SIG-M5 treated with dmso at 0.1 percent for 504 hours (cell line): ENCODE data around the gene MRPL10.

ENCODE experiments used
- DNase-seq: peaks from one replicate; lab custom pipeline; 2025; ENCODE audit not compliant: unreplicated experiment; lab: John Stamatoyannopoulos, UW

MRPL10 gene

DNA sequence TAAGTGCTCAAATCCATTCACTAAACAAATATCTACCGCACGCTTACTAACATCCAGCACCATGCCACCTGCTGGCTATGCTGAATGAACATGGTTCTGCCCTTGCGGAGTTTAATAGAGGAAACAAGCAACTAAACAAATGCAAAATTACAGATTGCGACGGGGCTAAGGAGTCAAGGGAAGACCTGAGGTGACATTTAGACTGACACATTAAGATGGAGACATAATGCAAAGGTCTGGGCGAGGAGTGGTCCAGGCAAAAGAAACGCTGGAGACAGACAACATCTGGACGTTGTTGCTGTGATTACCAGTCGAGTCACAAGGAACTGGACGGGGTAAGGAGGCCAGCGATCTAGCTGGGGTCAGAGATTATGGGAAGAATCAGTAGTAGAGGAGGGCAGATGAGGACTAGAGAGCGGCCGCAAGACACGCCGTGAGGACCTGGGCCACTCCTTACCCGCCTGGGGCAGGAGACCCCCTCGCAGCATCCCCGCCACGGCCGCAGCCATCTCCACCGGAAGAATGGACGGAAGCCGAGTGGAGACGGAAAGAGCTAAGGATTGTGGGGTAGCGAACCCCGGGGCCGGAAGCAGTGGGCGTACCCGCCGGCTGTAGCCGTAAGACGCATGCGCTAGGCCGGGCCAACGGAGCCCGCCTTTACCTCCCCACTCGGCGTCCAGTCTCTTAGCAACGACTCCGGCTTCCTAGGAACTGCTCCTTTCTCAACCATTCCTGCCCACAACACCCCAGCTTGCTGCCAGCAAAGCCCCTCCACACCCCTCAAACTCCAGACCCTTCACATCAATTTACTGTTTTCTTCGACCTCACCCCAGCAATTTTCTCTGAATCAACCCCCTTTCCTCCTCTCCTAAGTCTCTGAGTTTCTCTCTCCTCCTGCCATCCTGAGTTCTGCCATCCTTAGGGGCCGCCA, at the start of gene MRPL10, which contains the start of gene LRRC46:
Gene MRPL10, minus strand, starts transcription at position 539 of the 931 bp plus-strand sequence. Its CDS starts 30 bp downstream, at position 509.
Gene LRRC46, plus strand, starts transcription at position 668 of the 931 bp plus-strand sequence. CDS start 320 bp downstream, outside the sequence.
- peak; percentile 97 for DNase-seq

GRCh38 chr17:47879776-47880454, 48.6 kb upstream of the MRPL10 start:
- DNase-seq, result no peak

DNA sequence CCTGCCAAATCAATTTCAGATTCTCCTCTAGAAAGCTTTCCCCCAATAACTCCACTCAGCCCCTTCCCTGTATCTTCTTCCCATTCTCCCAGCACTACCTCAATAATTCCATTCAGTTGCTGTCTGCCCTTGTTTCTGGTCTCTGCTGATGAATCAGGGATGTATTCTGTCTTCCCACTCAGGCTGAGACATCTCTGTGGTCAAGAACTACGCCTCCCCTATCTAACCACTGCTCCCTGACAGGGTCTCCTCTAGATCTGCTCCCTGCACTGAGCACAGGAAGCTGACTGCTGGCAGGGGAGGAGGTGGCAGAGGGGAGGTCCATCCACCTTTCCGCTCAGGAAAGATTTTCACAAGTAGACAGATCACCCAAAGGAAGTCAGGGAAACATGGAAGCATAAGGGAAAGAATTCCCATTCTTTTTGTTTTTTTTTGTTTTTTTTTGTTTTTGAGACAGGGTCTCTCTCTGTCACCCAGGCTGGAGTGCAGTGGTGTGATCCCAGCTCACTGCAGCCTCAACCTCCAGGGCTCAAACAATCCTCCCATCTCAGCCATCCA, 47.8 kb upstream of the MRPL10 start:
- no peak for DNase-seq

DNA sequence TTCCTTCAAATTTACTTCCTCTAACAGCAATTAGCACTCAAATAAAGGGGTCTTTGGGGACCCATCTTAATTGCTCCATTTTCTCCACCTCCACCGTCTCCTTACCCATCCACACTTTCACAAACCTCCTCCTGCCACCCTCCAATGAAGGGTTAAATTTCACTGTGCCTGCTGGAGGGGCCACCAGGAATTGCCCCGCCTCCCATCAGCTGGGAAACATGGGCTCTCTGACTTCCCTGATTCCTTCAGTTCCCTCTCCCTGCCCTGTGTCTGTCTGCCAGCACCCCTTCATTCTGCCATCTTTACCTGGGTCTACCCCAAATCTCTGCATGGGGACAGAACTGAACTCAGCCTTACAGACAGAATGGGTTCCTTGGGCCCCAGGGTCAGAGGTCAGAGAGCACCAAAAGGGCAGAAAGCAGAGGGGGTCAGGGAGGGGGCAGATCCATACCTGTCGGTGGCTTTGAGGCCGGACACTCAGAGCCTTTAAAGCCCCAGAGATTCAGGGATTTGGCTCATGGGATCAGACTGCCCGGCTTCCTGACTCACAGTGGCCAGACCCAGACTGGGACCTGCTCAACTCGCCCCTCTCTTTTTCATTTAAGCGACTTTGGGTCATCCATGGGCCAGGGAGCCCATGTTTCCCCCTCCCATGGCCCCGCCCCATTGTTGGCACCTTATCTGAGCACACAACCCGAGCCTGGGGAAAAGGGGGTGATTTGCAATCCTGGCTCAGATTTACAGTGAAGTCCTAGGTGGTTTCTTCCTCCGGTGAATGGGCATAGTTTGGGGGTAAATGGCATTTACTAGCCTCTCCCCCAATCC, 47.1 kb upstream of the MRPL10 start:
- DNase-seq, result no peak

GRCh38 chr17:47877368-47878034, 46.2 kb upstream of the MRPL10 start:
- no peak for DNase-seq

GRCh38 chr17:47875011-47875985, 44.0 kb upstream of the MRPL10 start:
- no peak for DNase-seq

GRCh38 chr17:47873200-47874090, 42.1 kb upstream of the MRPL10 start:
- no peak for DNase-seq

DNA sequence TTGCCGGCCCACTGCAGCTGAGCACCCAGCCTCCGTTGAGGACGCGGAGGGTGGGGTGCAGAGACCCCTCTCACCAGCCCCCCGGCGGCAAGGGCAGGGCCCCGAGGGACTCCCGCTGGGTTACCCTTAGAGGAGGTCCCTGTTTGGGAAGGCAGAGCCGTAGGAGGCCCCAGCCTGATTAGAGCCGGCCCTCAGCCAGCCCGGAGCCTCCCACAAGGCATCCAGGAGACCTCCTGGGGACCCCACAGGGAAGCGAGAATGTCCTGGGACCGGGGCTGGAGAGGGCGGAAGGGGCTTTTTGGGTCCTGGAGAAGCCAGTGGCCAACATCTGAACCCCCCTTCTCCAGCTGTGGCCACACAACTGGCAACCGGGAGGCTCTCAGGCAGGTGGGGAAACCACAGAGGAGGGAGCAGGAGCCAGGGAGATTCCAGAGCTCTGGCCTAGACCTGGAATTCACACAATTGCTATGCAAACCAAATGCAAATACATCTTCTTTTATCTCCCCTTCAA, 41.4 kb upstream of the MRPL10 start:
- no peak for DNase-seq

GRCh38 chr17:47872019-47872650, 40.8 kb upstream of the MRPL10 start:
- DNase-seq, result no peak

- DNase-seq, result no peak
Measured at GRCh38 chr17:47871048-47871447, 39.7 kb upstream of the MRPL10 start.

- DNase-seq, result no peak
Measured at GRCh38 chr17:47870056-47870455, 38.7 kb upstream of the MRPL10 start.

DNA sequence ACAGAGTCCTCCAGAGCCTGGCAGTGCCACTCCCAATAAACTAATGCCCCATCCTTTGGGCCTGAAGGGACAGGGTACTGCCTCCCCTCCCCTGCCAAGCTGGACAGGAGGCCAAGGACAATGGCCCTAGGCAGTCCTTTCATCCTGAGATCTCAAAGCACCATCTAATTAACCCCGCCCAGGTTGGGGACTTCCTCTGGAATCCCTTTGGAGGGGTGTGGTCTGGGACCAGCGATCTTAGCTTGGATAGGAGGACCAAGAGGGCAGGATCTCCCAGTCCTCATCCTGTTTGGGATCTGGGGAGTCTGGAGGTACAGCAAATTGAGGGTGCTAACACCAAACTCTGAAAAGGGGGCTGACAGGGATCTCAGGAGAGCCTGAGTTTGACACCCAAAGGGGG, 37.8 kb upstream of the MRPL10 start:
- no peak for DNase-seq

GRCh38 chr17:47867813-47868533, 36.6 kb upstream of the MRPL10 start:
- no peak for DNase-seq

- no peak for DNase-seq
Measured at GRCh38 chr17:47866941-47867340, 35.6 kb upstream of the MRPL10 start.

DNA sequence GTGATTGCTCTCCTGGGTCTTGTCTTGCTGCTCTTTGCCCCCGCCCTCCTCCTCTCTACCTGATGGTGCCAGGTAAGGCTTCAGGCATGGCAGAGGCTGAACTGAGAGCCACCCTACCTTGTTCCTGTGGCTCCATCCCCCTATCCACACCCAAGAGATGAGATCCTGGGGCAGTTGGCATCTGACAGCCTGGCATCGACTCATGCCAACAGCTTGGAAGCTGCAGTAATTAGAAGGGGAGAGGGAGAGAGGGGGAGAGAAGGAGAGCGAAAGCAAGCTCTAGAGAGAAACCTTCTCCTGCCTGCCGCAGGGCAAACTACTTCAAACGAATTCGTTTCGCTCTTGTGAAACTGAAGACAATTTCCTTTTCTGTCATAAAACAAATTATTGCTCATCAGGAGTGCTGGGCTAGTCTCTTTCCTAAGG, 33.5 kb upstream of the MRPL10 start:
- DNase-seq, result no peak

DNA sequence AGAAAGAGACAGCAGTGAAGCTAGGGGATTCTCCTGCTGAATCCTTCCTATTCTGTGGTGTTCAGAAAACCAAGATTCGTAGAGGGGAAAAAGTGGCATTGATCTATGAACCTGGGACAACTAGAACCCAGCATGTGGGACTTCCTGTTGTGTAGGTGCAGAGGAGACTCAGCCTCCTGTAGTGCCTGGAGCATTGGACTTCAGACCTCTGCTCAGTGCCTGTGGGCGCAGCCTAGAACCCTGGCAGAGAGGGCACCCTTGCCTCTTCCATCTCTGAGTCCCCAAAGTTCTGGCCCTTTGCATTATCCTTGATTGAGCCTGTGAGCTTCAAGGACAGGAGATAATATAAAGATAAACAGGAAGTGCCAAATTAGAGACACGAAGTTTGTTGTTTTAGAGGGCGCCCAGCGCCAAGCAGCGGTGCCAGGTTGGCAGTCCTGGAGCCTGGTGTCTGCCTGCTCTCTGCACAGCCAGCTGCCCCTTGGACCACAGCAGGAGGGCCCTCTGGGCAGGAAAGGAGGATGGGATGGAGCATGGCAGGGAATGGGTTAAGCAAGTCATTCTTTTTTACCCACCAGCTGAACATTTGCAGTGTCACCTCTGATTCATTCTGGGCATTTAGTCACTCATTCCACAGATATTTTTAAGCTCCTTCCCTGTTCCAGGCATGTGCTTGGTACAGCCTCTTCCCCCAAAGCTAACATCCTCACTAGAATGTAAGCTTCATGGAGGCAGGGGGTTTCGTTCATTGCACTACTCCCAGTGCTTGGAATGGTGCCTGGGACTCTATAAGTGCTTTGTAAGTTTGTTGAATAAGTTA, 31.5 kb upstream of the MRPL10 start:
- no peak for DNase-seq
